Endodermal cell (in vitro differentiated cells): ENCODE measurements around the gene RTN1. TPM values are rescaled to one million over a fixed set of nuclear protein-coding genes. Genes with fewer than 3 reads are reported as not detected.

Source experiments
- DNase-seq: peaks from one replicate; pipeline ENCODE4 v3.0.0-alpha.2; 2017
- H3K27ac ChIP-seq: 2 replicates; pipeline ENCODE4 v1.5.1; 2013; ENCODE audit warnings: mild to moderate bottlenecking, low read depth, low read length, moderate library complexity
- H3K27me3 ChIP-seq: 2 replicates; pipeline ENCODE4 v1.6.1; 2013; ENCODE audit warnings: mild to moderate bottlenecking, low read length, moderate library complexity; ENCODE audit not compliant: insufficient read depth, control insufficient read depth, poor library complexity, severe bottlenecking
- H3K36me3 ChIP-seq: 2 replicates; pipeline ENCODE4 v1.7.0; 2013; ENCODE audit warnings: mild to moderate bottlenecking, low read length, moderate library complexity; ENCODE audit not compliant: control insufficient read depth, insufficient read depth
- H3K4me1 ChIP-seq: one replicate; pipeline ENCODE4 v1.7.0; 2013; ENCODE audit warnings: low read length; ENCODE audit not compliant: control insufficient read depth, insufficient read depth
- H3K4me3 ChIP-seq: 2 replicates; pipeline ENCODE4 v1.5.1; 2013; ENCODE audit warnings: mild to moderate bottlenecking, low read length, moderate library complexity
- H3K9ac ChIP-seq: 2 replicates; pipeline ENCODE4 v1.6.1; 2013; ENCODE audit warnings: mild to moderate bottlenecking, low read length, moderate library complexity; ENCODE audit not compliant: poor library complexity, severe bottlenecking; ENCODE audit errors: extremely low read depth
- H3K9me3 ChIP-seq: 2 replicates; pipeline ENCODE4 v1.6.1; 2013; ENCODE audit warnings: mild to moderate bottlenecking, low read length, moderate library complexity; ENCODE audit not compliant: control insufficient read depth
- H3K27ac Mint-ChIP-seq: 2 replicates; pipeline ENCODE4 v1.8.0; 2020; ENCODE audit warnings: mixed read lengths
- H3K27me3 Mint-ChIP-seq: 2 replicates; pipeline ENCODE4 v1.8.0; 2021; ENCODE audit warnings: mild to moderate bottlenecking, mixed read lengths; ENCODE audit not compliant: insufficient read depth
- H3K36me3 Mint-ChIP-seq: 2 replicates; pipeline ENCODE4 v1.8.0; 2020; ENCODE audit warnings: low read depth, mixed read lengths
- H3K4me1 Mint-ChIP-seq: 2 replicates; pipeline ENCODE4 v1.8.0; 2020; ENCODE audit warnings: mixed read lengths
- H3K4me3 Mint-ChIP-seq: 2 replicates; pipeline ENCODE4 v1.8.0; 2020; ENCODE audit warnings: mild to moderate bottlenecking, moderate library complexity, mixed read lengths
- H3K9me3 Mint-ChIP-seq: 2 replicates; pipeline ENCODE4 v1.8.0; 2020; ENCODE audit warnings: mild to moderate bottlenecking, mixed read lengths
- CTCF ChIP-seq: fragments of 200-600 bp; sonication (generic); conservative IDR thresholded peaks from 2 replicates; pipeline ENCODE4 v1.5.0; 2021; ENCODE audit warnings: antibody characterized with exemption, mild to moderate bottlenecking
- WGBS, 2 experiments: methylation state at CpG; one replicate each; pipeline versions ENCODE4 v1.1.5 to v1.1.7; 2013; ENCODE audit warnings: missing lambda C conversion rate in 2 of 2, mixed read lengths in 1 of 2; ENCODE audit not compliant: insufficient coverage in 1 of 2, insufficient read length in 1 of 2; 5-methylcytosine and 5-hydroxymethylcytosine counted together
- total RNA-seq, 2 donors: library from RNA; stranded (reverse); fragmentation: NEBNext Ultra II Directional in 1 of 2; extraction: Animal tissue kit (Norgen Biotek cat#: 25700) in 1 of 2; gene quantifications; 2 replicates in 1 of 2; 3 replicates in 1 of 2; pipeline ENCODE4 v1.2.1, GENCODE V29; 2021

Gene RTN1
- total RNA-seq, 2 donors from 2014 or later = 5.5 to 5.9 TPM

- H3K27me3 Mint-ChIP-seq = no peaks in the 10 kb centered on the region
- no peak for DNase-seq
- no peak overlapping the region for H3K9ac ChIP-seq
- no peaks in the 10 kb centered on the region for H3K9me3 ChIP-seq
- no peaks in the 10 kb centered on the region for H3K4me1 ChIP-seq
- no peak overlapping the region for H3K27ac Mint-ChIP-seq
- H3K9me3 Mint-ChIP-seq = no peaks in the 10 kb centered on the region
- H3K36me3 Mint-ChIP-seq = peaks cover 15% of the 10 kb centered on the region
- 84 to 86% methylated on average over 2 of the region's 2 CpGs for WGBS, 2 experiments
- H3K4me1 Mint-ChIP-seq = peaks cover 6% of the 10 kb centered on the region
- H3K4me3 Mint-ChIP-seq = no peak overlapping the region
- no peak overlapping the region for H3K27ac ChIP-seq
- TF ChIP-seq CTCF = no peak
- H3K4me3 ChIP-seq = no peak overlapping the region
- H3K27me3 ChIP-seq = no peaks in the 10 kb centered on the region
- H3K36me3 ChIP-seq = peaks cover 12% of the 10 kb centered on the region
Observed at GRCh38 chr14:59912443-59912842, 41.9 kb upstream of the RTN1 start.

GRCh38 chr14:59905188-59905587 is 34.6 kb upstream of the RTN1 start:
- 86 to 100% methylated on average over 2 of the region's 2 CpGs for WGBS, 2 experiments
- Histone ChIP-seq H3K27ac (no peak overlapping the region), H3K4me3 (no peak overlapping the region), H3K27me3 (no peaks in the 10 kb centered on the region), H3K9me3 (no peaks in the 10 kb centered on the region), H3K9ac (no peak overlapping the region), H3K36me3 (no peaks in the 10 kb centered on the region), H3K4me1 (no peaks in the 10 kb centered on the region)
- no peaks in the 10 kb centered on the region for H3K36me3 Mint-ChIP-seq
- no peak for TF ChIP-seq CTCF
- no peaks in the 10 kb centered on the region for H3K27me3 Mint-ChIP-seq
- no peak for DNase-seq
- H3K27ac Mint-ChIP-seq = no peak overlapping the region
- H3K9me3 Mint-ChIP-seq = no peaks in the 10 kb centered on the region
- H3K4me3 Mint-ChIP-seq = no peak overlapping the region
- H3K4me1 Mint-ChIP-seq = peaks cover 8% of the 10 kb centered on the region

GRCh38 chr14:59904184-59904583 is 33.6 kb upstream of the RTN1 start:
- Mint-ChIP-seq H3K27me3 (no peaks in the 10 kb centered on the region), H3K27ac (no peak overlapping the region), H3K9me3 (no peaks in the 10 kb centered on the region), H3K4me3 (no peak overlapping the region), H3K36me3 (no peaks in the 10 kb centered on the region), H3K4me1 (peaks cover 2% of the 10 kb centered on the region)
- Histone ChIP-seq H3K27me3 (no peaks in the 10 kb centered on the region), H3K36me3 (no peaks in the 10 kb centered on the region), H3K4me3 (no peak overlapping the region), H3K4me1 (no peaks in the 10 kb centered on the region), H3K9ac (no peak overlapping the region), H3K27ac (no peak overlapping the region), H3K9me3 (no peaks in the 10 kb centered on the region)
- 69 to 87% methylated on average over 2 of the region's 2 CpGs for WGBS, 2 experiments
- no peak for DNase-seq
- TF ChIP-seq CTCF = no peak
